ENCODE data around the gene PIP5K1A.
"Not testable (repeated sequence)": the region's sequence is repeated elsewhere in the genome, so short reads cannot be mapped to it uniquely, and the experiment has no call there.

Gene PIP5K1A

DNA sequence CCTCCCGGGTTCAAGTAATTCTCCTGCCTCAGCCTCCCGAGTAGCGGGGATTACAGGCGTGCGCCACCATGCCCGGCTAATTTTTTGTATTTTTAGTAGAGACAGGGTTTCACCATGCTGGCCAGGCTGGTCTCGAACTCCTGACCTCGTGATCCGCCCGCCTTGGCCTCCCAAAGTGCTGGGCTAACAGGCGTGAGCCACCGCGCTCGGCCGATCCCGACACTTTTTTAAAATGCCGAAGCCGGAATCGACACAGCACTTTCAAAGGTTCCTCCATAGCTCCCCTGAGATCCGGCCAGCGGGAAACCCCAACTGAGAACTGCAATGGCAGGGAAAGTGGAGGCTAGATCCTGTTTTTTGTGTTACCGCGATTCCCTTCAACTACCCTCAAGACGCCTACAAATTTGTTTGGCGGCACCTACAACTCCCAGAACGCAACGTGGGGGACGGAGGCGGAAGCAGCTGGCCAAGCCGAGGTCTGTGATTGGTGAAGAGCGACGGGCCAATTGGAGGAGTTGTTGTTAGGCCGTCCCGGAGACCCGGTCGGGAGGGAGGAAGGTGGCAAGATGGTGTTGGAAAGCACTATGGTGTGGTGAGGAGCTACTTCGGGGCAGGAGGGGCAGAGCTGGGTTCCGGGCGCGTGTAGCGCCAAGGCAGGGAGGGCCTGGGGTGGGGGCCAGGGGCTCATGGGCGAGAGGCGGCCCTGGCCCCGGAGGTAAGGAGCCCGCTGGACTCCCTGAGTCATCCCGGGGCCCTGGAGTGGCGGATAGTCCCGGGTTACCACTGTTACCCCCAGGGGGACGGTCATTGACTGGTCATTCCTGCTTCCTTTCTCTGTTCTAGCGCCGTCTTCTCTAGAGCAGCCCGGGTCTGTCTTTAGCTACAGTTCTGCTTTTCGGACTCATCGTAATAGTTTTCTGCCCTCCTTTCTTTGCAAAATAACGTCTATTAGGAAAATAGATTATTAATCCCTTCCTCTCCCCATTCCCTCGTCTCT, 56.2 kb downstream of the PIP5K1A start, which contains the start of gene PSMD4:
Gene PSMD4 (plus strand): TSS at position 518 of the 997 bp plus-strand sequence. CDS start 49 bp downstream, at position 567.
- DNase-seq (ENCODE audit: low read depth in 4 of 4, low spot score in 1 of 4) = peak; percentile 73 to 91 (median 84)

DNA sequence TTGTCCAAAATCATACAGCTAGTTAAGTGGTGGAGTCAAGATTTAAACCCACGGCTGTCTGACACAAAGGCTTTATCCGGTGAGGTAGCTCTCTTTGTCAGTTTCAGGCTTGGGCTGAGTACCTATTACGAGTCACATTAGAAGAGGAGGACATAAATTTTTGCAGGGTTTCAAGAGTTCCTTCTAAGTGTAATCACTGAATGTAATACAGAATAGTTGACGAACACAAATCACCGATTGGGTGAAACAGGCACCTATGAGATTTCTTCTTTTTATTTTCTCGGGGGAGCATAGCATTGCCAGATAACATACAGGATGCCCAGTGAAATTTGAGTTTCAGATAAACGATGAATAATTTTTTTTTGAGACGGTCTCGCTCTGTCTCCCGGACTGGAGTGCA, 57.0 kb downstream of the PIP5K1A start:
- no peak for DNase-seq (ENCODE audit: low read depth in 4 of 4, low spot score in 1 of 4)

DNA sequence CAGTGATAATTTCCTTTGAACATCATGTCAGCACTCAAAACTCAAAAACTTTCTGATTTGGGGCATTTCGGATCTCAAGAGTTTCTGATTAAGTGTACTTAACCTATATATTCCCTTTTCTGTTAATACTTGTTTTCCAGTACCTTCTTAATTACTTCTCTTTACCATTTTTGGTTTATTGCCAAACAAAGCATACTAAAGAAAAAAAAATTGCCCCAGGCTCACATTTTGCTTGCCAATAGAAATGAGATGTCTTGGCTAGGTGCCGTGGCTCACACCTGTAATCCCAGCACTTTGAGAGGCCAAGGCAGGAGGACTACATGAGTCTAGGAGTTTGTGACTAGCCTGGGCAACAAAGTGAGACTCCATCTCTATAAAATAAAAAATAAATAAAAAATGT, 61.0 kb downstream of the PIP5K1A start:
- no peak for DNase-seq (ENCODE audit: low read depth in 4 of 4, low spot score in 1 of 4)

DNA sequence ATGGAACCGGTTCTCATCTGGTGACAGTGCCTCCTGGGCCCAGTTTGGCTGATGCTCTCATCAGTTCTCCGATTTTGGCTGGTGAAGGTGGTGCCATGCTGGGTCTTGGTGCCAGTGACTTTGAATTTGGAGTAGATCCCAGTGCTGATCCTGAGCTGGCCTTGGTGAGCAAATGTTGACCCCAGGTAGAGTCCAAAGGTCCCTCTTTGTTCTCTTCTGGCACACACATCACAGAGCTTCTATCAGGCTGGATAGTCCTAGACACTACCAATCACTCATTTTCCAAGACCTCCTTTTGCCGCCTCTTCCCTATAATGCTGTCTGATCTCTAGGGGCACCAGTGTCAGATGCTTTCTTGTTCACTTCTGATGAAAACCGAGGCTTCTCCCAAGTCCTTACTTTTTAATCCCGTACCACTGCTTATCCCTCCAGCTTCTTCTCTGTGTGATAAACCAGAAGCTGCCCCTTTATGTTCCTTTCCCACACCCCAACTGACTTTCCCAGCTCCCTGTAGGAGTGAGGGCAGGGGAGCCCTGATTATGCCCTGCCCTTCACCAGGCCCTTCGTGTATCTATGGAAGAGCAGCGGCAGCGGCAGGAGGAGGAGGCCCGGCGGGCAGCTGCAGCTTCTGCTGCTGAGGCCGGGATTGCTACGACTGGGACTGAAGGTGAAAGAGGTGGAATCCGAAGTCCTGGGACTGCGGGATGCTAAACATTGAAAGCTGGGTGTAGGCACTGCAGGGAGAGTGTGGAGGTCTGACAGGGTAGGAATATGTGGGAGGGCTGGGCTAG, 67.3 kb downstream of the PIP5K1A start:
- no peak for DNase-seq (ENCODE audit: low read depth in 4 of 4, low spot score in 1 of 4)

DNA sequence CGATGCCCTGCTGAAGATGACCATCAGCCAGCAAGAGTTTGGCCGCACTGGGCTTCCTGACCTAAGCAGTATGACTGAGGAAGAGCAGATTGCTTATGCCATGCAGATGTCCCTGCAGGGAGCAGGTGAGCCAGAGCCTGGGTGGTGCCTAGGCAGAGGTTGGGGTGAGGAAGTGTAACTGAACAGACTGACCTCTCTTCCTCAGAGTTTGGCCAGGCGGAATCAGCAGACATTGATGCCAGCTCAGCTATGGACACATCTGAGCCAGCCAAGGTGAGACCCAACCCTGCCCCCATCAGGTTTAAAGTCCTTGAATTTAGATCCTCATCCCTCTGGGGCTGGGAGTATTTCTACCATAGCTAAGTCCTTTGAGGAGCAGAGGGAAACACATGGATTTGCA, 68.0 kb downstream of the PIP5K1A start:
- DNase-seq (ENCODE audit: low read depth in 4 of 4, low spot score in 1 of 4) = no peak

DNA sequence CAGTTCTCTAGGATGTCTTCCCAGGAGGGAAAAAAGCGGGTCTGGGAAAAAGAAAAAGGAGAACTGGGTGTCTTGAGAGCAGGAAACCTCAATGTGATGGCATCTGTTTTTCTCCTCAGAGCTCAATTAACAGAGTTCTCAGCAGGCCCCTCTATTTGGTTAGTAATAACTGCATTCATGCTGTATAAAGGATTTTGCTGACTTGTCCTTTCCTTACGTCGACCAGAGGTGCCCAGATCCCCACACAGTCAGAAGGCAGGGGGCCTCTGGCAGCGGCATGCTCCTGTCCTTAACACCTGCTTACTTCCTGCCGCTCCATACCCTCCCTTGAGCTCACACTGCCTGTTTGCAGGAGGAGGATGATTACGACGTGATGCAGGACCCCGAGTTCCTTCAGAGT, 68.5 kb downstream of the PIP5K1A start:
- DNase-seq (ENCODE audit: low read depth in 4 of 4, low spot score in 1 of 4) = no peak

DNA sequence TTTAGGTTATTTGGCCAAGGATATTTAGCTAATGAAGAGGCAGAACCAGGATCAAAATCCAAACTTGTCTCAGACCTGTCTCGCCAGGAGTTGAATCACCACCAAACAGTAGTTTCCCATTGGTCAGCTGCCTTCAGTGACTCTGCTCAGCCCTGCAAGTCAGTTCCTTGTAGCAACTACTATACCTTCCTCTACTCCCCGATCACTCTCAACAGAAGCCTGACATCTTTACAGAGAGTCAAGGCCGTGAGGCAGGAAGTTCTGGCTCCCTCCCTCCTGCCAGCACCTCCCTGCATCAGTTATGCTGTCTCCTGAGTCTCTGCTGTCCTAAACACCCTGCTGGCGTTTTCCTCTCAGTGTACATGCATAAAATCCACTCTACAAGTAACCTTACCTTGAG, 69.4 kb downstream of the PIP5K1A start:
- no peak for DNase-seq (ENCODE audit: low read depth in 4 of 4, low spot score in 1 of 4)

DNA sequence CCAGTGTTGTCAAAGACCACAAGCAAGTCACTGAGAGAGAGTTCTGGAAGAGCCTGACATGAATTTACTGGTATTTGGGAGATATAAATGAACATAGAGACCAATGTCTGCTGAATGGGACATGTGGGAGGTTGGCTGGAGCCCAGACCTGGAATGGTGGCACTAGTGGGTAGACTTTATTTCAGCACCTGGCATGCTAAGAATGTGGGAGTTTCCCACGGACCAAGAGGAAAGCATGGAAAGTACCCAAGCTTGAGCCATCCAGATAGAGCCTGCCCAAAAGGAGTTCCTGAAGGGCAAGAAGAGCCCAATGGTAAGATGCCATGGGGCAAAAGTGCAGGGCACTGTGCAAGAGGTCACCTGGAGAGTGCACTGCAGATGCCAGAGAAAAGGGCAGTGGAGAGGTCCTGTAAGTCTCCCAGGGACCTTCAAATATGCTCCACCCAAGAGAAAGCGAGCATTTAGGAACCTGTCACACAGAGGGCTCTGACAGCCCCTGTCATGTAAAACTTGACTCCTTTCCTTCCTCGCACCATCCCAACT, 75.6 kb downstream of the PIP5K1A start:
- DNase-seq (ENCODE audit: low read depth in 4 of 4, low spot score in 1 of 4) = no peak

DNA sequence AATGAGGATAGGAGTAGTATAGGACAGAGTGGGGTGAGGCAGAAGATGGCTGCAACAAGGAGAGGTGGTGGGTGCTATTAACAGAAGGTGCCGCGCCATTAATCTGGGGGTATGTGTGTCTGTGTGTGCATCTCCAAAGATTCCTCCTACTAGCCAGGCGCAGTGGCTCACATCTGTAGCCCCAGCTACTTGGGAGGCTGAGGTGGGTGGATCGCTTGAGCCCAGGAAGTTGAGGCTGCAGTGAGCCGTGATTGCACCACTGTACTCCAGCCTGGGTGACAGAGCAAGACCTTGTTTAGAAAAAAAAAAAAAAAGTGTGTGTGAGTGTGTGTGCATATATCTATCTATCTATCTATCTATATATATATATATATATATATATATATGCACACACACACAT, 77.0 kb downstream of the PIP5K1A start:
- not testable (repeated sequence) for DNase-seq (ENCODE audit: low read depth in 4 of 4, low spot score in 1 of 4)

DNA sequence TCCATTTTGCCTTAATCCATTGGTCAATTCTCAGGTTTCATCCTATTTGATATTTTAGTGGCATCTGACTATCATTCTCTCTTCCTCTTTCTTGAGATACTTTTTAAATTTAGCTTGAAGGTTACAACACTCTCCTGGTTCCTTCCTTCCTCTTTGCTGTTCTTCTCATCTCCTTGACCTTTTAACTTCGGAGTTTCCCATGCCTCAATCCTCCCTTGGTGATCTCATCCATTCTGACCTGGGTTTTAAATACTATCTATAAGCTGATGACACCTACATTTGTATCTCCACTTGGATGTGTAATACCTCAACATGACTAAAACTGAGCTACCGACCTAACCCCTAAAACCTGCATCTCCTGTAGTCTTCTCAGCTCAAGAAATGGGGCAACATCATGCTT, 78.9 kb downstream of the PIP5K1A start:
- no peak for DNase-seq (ENCODE audit: low read depth in 4 of 4, low spot score in 1 of 4)

DNA sequence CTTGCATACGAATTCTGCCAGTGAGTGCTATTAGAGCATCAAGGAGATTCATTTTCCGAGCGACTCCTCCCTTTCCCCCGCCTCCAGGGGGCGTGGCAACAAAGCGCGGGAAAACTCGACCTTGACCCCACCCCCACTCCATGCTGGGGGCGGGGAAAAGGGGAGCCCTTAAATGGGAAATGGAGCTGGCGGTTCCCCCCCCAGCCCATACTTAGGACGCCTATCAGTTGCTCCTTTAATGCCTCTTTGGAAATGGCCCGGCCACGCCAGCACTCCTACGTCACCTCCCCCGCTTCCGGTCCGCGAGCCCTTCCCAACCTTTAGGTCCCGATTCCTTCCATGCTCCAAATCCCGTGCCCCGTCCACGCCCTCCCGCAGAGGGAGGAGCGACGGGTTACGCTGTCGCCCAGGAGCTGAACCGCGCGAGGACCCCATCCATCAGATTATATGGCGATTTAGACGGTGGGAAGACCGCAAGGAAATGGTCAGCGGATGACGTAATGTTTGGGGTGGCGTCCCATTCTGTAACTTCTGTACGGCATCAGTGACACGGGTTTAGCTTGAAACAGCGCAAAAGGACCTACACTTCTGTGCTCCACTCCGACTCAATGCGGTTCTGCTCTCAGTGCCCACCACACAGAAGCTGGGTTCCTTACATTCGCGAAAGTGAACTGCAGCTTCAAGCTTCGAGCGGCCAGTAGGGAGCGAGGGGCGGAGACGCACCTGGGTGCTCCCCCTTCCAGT, 83.0 kb downstream of the PIP5K1A start:
- DNase-seq (ENCODE audit: low read depth in 4 of 4, low spot score in 1 of 4) = peak; percentile 92 to 96 (median 93)

DNA sequence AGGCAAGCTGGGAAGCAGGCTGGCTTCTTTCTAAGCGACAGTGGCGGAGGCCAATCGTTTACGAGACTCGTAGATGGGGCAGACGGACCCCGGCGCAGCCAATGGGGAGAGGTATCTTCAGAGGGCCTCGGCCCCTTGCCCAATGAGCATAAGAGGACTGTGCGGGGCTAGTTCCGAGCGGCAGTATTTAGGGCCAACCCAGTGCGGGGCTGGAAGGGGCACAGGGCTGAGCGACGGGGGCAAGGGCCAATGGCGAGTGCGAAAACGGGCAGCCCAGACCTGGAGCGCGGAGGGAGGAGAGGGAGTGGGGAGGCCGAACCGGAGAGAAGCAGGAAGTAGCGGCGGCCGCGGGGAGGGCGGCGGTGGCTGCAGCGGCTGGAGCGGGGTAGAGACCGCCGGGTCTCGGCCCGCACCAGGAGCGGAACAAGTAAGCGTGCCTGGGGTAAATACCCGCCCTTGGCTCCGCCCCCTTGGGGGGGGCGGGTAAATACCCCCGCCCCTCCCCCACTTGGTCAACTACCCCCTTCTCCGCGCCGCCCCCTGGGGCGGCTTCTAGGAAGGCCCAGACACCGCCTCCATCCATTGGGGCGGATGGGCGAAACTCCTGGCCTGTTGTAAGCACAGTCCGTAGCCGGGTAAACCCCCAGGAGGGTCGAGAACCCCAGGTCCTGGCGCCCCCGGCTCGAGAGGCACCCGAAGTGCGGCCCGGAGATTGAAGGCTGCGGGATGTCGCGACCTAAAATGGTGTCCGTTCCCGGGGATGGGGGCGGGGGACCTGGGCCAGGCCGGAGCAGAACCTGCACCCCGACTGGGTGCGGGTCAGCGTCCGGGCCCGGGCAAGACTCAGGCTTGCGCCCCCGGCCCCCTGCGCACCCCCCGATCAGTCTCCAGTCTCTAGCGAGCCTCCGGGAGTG, 83.9 kb downstream of the PIP5K1A start, which contains the start of gene ZNF687:
Gene ZNF687 (plus strand): TSS at position 331 of the 914 bp plus-strand sequence. CDS start 3,993 bp downstream, outside the sequence.
- DNase-seq (ENCODE audit: low read depth in 4 of 4, low spot score in 1 of 4) = peak; percentile 94 to 99 (median 96)

DNA sequence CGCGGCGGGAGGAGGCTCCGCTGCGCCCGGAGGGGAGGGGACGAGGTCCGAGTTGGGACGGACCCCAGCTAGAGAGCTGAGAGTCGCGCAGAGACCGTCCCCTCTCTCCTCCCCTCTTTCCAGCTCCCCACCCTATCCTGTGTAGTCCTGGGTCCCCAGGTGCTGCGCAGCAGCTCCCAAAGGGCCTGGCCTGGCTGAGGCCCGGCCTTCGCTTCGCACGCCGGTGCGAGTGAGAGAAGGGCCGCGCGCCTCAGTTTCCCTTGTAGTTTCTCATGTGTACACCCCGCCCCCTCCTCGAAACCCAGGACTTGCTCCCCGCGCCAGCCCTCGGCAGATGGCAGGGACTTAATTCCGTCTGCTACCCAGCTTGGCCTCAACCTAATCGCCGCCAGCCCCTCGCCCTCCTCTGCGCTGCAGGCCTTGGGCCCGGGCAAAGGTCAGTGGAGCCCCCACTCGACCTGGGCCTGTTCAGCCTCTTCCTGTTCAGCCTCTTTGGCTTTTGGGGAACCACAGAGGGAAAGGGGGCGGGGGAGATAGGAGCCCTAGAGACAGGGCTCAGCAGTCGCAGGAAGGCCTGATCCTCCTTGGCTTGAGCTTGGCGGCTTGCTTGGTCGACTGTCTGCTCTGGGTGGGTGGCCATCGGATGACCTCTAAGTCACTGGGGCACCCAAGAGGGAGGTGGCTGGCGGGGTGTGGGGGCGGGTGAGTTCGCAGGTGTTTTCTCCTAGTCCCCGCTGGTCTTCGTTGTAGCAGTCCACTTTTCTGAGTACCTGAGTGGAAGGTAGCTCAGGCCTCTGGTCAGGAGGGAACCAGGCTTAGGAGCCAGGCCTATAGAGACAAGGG, 84.8 kb downstream of the PIP5K1A start:
- DNase-seq (ENCODE audit: low read depth in 4 of 4, low spot score in 1 of 4) = no peak

DNA sequence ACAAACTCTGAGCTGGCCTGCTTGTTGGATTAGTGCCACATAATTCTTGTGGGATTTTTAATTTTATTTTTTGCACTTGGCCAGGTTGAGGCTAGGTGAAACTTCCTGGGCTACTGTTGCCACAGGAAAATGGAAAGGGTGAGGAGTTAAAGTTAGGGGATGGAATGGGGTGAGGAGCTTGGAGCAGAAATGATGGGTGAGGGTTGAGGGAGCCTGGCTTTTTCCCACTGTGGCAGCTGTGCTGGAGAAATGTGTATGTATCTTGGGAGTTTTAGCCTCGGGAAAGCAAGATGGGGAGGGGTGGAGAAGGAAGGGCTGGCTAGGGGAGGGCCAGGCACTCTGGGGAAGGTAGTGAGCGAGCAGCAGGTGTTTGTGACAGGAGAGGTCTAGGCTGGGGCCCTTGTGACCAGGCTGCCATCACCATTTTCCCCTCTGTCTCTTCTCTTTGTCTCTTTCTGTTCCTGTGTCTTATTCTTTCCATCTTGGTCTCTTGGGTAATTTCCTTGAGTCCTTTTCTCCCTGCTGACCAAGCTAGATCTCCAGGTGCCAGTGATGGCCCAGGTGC, 85.7 kb downstream of the PIP5K1A start:
- no peak for DNase-seq (ENCODE audit: low read depth in 4 of 4, low spot score in 1 of 4)

DNA sequence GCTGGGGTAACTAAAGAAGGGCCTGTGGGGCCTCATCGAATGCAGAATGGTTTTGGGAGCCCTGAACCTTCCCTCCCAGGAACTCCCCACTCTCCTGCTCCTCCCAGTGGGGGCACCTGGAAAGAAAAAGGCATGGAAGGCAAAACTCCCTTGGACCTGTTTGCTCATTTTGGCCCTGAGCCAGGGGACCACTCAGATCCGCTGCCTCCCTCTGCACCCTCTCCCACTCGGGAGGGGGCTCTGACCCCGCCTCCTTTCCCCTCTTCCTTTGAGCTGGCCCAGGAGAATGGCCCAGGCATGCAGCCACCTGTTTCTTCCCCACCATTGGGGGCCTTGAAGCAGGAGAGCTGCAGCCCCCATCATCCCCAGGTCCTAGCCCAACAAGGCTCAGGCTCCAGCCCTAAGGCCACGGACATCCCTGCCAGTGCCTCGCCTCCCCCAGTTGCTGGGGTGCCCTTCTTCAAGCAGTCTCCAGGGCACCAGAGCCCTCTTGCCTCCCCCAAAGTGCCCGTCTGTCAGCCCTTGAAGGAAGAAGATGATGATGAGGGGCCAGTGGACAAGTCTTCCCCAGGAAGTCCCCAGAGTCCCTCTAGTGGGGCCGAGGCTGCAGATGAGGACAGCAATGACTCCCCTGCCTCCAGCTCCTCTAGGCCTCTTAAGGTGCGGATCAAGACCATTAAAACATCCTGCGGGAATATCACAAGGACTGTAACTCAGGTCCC, 88.4 kb downstream of the PIP5K1A start:
- DNase-seq (ENCODE audit: low read depth in 4 of 4, low spot score in 1 of 4) = no peak

DNA sequence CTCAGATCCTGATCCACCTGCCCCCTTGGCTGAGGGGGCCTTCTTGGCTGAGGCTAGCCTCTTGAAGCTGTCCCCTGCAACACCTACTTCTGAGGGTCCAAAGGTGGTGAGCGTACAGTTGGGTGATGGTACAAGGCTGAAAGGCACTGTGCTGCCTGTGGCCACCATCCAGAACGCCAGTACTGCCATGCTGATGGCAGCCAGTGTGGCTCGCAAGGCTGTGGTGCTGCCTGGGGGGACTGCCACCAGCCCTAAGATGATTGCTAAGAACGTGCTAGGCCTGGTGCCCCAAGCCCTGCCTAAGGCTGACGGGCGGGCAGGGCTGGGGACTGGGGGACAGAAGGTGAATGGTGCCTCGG, 89.0 kb downstream of the PIP5K1A start:
- DNase-seq (ENCODE audit: low read depth in 4 of 4, low spot score in 1 of 4) = no peak

DNA sequence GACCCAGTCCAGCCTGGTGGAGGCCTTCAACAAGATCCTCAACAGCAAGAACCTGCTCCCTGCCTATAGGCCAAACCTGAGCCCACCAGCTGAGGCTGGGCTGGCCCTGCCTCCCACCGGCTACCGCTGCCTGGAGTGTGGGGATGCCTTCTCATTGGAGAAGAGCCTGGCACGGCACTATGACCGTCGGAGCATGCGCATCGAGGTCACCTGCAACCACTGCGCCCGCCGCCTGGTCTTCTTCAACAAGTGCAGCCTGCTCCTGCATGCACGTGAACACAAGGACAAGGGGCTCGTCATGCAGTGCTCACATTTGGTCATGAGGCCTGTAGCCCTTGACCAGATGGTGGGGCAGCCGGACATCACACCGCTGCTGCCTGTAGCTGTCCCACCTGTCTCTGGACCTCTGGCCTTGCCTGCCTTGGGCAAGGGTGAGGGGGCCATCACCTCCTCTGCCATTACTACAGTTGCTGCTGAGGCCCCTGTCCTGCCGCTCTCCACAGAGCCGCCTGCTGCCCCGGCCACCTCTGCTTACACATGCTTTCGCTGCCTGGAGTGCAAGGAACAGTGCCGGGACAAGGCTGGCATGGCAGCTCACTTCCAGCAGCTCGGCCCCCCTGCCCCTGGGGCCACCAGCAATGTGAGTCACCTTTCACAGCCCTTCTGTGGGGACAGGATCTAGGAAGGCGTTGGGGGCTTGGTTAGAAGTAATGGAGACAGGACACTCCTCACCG, 89.6 kb downstream of the PIP5K1A start:
- no peak for DNase-seq (ENCODE audit: low read depth in 4 of 4, low spot score in 1 of 4)
